Adrenal gland (tissue), 12 donors: ENCODE data around the gene SP6. TPM values are rescaled to one million over a fixed set of nuclear protein-coding genes. Genes with fewer than 3 reads are reported as not detected.

Experiments
- DNase-seq, 7 donors: peaks; one replicate each; pipeline ENCODE4 v3.0.0-alpha.2; 2019 to 2020
- H3K27ac ChIP-seq, 5 donors: fragments of 200-600 bp; sonication (generic) in 4 of 5; 1 replicate in 3 of 5; 2 replicates in 2 of 5; pipeline versions ENCODE4 v1.5.1 to v1.8.0; 2016 to 2020; ENCODE audit warnings: mild to moderate bottlenecking in 1 of 5
- H3K27me3 ChIP-seq: fragments of 200-600 bp; 2 replicates; pipeline ENCODE4 v1.8.0; 2021
- H3K36me3 ChIP-seq, 2 donors: fragments of 200-600 bp; replicated peaks in 1 of 2; 1 replicate in 1 of 2; 2 replicates in 1 of 2; pipeline versions ENCODE4 v1.5.1 to v1.8.0; 2018 to 2022
- H3K4me1 ChIP-seq, 2 donors: fragments of 200-600 bp; replicated peaks in 1 of 2; 1 replicate in 1 of 2; 2 replicates in 1 of 2; pipeline versions ENCODE4 v1.5.1 to v1.8.0; 2018 to 2021
- H3K4me3 ChIP-seq, 4 donors: fragments of 200-600 bp; sonication (generic) in 3 of 4; one replicate each; pipeline ENCODE4 v1.5.1; 2016 to 2018
- H3K9me3 ChIP-seq, 3 donors: fragments of 200-600 bp; sonication (generic) in 1 of 3; replicated peaks in 1 of 3; 1 replicate in 2 of 3; 2 replicates in 1 of 3; pipeline versions ENCODE4 v1.5.1 to v1.8.0; 2016 to 2021
- POLR2A ChIP-seq, 2 donors: fragments of 450-650 bp; IDR thresholded peaks; one replicate each; pipeline ENCODE4 v1.6.1; 2017; ENCODE audit warnings: antibody characterized with exemption in 2 of 2, mild to moderate bottlenecking in 2 of 2, moderate library complexity in 1 of 2
- WGBS, 4 donors: extraction: QIAGEN DNeasy Blood & Tissue Kit in 2 of 4; methylation state at CpG; one replicate each; pipeline versions ENCODE4 v1.1.5 to v1.1.7; 2013 to 2017; 5-methylcytosine and 5-hydroxymethylcytosine counted together
- intact Hi-C, 2 donors: fragments of 100-400 bp; cut with DNase I; formaldehyde crosslinking; loops; one replicate each; pipeline versions ENCODE4 v1.14.1 to v1.15.0; 2022 to 2023
- polyA plus RNA-seq, 3 donors: library from polyadenylated mRNA; stranded (reverse); fragments of 200-250 nt in 2 of 3; fragments of 350-450 nt in 1 of 3; fragmentation: Illumina TruSeq in 1 of 3; extraction: RNeasy Lipid Tissue Mini Kit (QIAGEN cat#74804) in 1 of 3; gene quantifications; one replicate each; pipeline ENCODE4 v1.2.3, GENCODE V29; 2013 to 2014
- total RNA-seq, 9 donors: library from RNA; depleted of rRNA in 4 of 9; stranded (reverse); fragments of >200 nt in 4 of 9; fragments of 120-200 nt in 1 of 9; fragmentation: NEBNext Ultra II Directional in 1 of 9; extraction: Animal tissue kit (Norgen Biotek cat#: 25700) in 1 of 9; gene quantifications; one replicate each; pipeline versions ENCODE4 v1.1.0 to v1.2.4, GENCODE V29; 2013 to 2023
- TF ChIP-seq, protein P1 (sequence below), 6 experiments: fragments of 450-650 bp in 4 of 6; fragments of 200-600 bp in 2 of 6; sonication (generic) in 1 of 6; IDR thresholded peaks; 1 replicate in 5 of 6; 2 replicates in 1 of 6; pipeline versions ENCODE4 v1.5.1 to v1.8.0; 2016 to 2021; ENCODE audit warnings: antibody characterized with exemption in 6 of 6, mild to moderate bottlenecking in 2 of 6, moderate library complexity in 1 of 6
- donor health status: healthy with polysubstance abuse.
- donor health status: Bipolar disorder and iron deficiency.
- donor health status: DM: yes; HTN: yes; CAD: no.
- donor health status: DM: no; HTN: no; CAD: no.
- donor health status: DM: no; HTN: no; CAD: no.
- donor health status: DM: yes; HTN: yes; CAD: no.

The SP6 gene
- total and polyA plus RNA-seq, 12 donors = 0.06 to 3.5 (median 1.0) TPM

DNA sequence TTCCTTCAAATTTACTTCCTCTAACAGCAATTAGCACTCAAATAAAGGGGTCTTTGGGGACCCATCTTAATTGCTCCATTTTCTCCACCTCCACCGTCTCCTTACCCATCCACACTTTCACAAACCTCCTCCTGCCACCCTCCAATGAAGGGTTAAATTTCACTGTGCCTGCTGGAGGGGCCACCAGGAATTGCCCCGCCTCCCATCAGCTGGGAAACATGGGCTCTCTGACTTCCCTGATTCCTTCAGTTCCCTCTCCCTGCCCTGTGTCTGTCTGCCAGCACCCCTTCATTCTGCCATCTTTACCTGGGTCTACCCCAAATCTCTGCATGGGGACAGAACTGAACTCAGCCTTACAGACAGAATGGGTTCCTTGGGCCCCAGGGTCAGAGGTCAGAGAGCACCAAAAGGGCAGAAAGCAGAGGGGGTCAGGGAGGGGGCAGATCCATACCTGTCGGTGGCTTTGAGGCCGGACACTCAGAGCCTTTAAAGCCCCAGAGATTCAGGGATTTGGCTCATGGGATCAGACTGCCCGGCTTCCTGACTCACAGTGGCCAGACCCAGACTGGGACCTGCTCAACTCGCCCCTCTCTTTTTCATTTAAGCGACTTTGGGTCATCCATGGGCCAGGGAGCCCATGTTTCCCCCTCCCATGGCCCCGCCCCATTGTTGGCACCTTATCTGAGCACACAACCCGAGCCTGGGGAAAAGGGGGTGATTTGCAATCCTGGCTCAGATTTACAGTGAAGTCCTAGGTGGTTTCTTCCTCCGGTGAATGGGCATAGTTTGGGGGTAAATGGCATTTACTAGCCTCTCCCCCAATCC, 27.5 kb upstream of the SP6 start:
- DNase-seq = no peak
- TF ChIP-seq, protein P1, sequence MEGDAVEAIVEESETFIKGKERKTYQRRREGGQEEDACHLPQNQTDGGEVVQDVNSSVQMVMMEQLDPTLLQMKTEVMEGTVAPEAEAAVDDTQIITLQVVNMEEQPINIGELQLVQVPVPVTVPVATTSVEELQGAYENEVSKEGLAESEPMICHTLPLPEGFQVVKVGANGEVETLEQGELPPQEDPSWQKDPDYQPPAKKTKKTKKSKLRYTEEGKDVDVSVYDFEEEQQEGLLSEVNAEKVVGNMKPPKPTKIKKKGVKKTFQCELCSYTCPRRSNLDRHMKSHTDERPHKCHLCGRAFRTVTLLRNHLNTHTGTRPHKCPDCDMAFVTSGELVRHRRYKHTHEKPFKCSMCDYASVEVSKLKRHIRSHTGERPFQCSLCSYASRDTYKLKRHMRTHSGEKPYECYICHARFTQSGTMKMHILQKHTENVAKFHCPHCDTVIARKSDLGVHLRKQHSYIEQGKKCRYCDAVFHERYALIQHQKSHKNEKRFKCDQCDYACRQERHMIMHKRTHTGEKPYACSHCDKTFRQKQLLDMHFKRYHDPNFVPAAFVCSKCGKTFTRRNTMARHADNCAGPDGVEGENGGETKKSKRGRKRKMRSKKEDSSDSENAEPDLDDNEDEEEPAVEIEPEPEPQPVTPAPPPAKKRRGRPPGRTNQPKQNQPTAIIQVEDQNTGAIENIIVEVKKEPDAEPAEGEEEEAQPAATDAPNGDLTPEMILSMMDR (IDR thresholded peaks at IDR 0.05) = no peak
- TF ChIP-seq POLR2A (IDR thresholded peaks at IDR 0.05) = no peak
- Histone ChIP-seq H3K27me3 (peaks cover 5% of the 10 kb centered on the region), H3K27ac (no peak overlapping the region), H3K4me1 (peaks cover 3 to 11% of the 10 kb centered on the region in 2 donors), H3K36me3 (no peaks in the 10 kb centered on the region), H3K9me3 (no peaks in the 10 kb centered on the region), H3K4me3 (no peak overlapping the region)
- 73 to 80% (median 74%) methylated on average over 8 to 10 of the region's 10 CpGs for WGBS, 4 donors
- intact Hi-C loops = no loop called here

DNA sequence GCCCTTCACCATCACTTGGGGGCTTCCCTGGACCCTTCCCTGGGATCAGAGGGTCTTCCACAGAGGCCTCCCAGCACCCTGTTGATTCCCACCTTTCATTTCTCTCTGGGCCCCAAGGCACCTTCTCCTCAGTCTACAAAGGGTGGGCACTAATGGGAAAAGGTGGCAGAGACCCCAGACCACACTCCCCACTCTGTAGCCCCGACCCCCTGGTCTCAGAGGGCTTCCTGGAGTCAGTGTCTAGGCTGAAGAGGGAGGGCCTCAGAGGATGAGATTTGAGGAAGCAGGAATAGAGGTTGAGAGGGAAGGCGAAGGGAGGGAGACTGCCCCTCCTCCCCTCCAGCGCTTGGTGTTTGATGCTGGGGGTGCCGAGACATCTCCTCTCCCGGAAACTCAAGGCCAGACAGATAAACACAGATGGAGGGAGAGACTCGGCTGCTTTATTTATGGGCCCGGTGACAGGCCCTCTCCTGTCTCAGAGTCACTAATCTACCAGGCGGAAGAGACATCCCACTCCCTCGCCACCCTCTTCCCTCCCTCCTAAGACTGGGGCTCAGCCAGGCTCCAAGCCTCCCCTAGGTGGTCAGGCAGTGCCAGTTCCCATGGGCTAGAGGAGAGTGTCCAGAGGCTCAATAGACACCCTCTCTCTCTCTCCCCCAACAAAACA, 26.5 kb upstream of the SP6 start:
- peak in 4 of 7 donors; percentile 30 to 49 (median 38) for DNase-seq
- H3K27me3 ChIP-seq = peaks cover 10% of the 10 kb centered on the region
- TF ChIP-seq, protein P1 (IDR thresholded peaks at IDR 0.05) = no peak

DNA sequence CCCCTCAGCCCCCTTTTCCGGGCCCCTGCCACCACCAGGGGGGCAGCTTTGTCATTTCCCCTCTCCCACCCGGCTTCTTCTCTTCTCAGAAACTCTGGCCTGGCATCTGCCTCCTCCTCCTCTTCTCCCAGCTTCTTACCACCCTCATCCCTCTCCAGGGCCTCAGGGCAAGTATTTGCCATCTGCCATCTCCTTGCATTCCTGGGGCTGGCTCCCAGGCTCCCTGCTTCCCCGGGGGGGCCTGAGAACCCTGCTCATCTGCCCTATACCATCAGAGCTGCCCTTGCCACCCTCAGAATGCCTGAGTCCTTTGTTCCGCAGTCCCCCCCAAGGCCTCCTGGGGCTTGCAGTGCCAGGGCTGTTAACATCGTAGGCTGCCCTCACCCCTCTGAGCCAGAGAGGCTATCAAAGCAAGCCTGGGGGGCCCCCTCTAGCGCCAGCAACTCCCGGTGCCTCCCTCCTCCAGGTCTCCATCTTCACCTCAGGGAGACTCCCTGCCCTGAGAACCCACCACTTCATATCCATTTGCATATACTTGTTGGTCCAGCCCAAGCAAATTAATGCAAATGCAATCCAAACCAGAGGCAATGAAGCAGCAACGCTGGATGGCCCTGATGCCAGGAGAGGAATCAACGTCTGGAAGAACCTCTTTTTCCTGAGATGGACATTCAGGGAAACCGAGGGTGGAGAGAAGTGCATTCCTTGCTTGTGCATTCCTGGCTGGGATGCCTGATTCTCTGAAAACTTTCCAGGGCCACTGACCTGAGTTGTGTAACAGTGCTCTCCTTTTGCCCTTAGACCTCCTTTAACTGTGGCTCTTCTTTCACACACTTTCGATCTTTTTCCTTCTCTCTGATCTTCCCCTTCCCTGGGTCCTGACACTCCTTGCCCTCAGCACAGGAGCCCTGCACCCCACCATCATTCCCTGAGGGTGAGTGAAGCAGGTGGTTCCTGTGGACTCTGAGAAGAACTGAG, 24.3 kb upstream of the SP6 start:
- H3K27me3 ChIP-seq = peaks cover 20% of the 10 kb centered on the region
- 57 to 68% (median 65%) methylated on average over 9 to 11 of the region's 11 CpGs for WGBS, 4 donors
- intact Hi-C loops = no loop called here
- no peak for DNase-seq
- peaks cover 3 to 10% of the 10 kb centered on the region in 2 donors for H3K4me1 ChIP-seq
- no peaks in the 10 kb centered on the region for H3K36me3 ChIP-seq
- no peak overlapping the region for H3K4me3 ChIP-seq
- no peaks in the 10 kb centered on the region for H3K9me3 ChIP-seq
- no peak for TF ChIP-seq POLR2A (IDR thresholded peaks at IDR 0.05)
- TF ChIP-seq, protein P1 (IDR thresholded peaks at IDR 0.05) = no peak
- H3K27ac ChIP-seq = no peak overlapping the region

More for the DNA sequence above, 26.5 kb upstream of the SP6 start:
- peaks cover 3 to 10% of the 10 kb centered on the region in 2 donors for H3K4me1 ChIP-seq
- 22 to 40% (median 27%) methylated on average over 3 to 9 of the region's 9 CpGs for WGBS, 4 donors
- H3K9me3 ChIP-seq = no peaks in the 10 kb centered on the region
- H3K4me3 ChIP-seq = no peak overlapping the region
- H3K27ac ChIP-seq = no peak overlapping the region
- intact Hi-C loops = no loop called here
- H3K36me3 ChIP-seq = no peaks in the 10 kb centered on the region
